HG03064 (cell line): ENCODE measurements around the gene MED31.
"Not testable (repeated sequence)": the region's sequence is repeated elsewhere in the genome, so short reads cannot be mapped to it uniquely, and the experiment has no call there.

Experiments
- ATAC-seq: cut with Tn5 transposase; IDR thresholded peaks from one replicate; pipeline ENCODE4 v1.9.1; 2021; ENCODE audit warnings: low read depth; ENCODE audit not compliant: unreplicated experiment

The MED31 gene

GRCh38 chr17:6656797-6657632, 5.6 kb upstream of the MED31 start:
- ATAC-seq, result not testable (repeated sequence)

- not testable (repeated sequence) for ATAC-seq
These were observed 4.4 kb upstream of the MED31 start for GRCh38 chr17:6655732-6656361.

GRCh38 chr17:6654841-6655731, 3.7 kb upstream of the MED31 start:
- no peak for ATAC-seq

GRCh38 chr17:6651919-6652452, 581 bp upstream of the MED31 start:
- no peak for ATAC-seq

- ATAC-seq, result no peak
These were observed 3.2 kb downstream of the MED31 start for GRCh38 chr17:6648181-6648580.

DNA sequence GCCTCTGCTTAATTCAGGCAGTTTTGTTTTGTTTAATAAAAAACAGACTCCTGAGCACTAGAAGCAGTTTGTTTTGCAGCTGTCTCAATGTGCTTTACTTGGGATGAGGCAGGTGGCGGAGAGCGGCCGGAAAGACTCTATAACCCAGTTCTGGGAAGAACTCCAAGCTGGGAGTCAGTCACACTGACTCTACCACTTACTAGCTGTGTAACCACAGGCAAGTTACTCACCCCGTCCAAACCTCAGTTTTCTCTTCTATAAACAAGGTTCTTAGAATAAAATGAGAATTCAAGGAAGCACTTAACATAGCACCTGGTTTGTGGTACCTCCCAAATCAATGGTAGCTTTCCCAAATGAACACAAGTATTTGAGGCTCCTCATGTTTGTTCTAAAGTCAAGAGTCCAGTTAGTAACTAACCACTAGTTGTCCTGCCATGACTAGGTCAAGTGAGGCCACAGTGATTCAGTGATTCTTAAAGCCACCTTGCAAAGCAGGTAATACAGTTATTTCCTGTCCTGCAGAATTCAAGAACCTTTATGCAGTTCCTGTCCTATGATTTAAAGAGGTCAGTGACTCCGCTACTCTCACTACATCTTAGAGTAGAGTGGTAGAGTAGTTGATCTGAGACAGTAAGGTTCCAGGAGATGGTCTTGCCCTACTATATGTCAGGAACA, 7.8 kb downstream of the MED31 start:
- ATAC-seq, result no peak

- ATAC-seq, result no peak
These were observed 8.8 kb downstream of the MED31 start for GRCh38 chr17:6642592-6642991.

GRCh38 chr17:6641247-6641863, 10.1 kb downstream of the MED31 start:
- ATAC-seq, result peak; percentile 16

- peak; percentile 84 for ATAC-seq
These were observed 10.7 kb downstream of the MED31 start, which contains the start of the genes KIAA0753 and TXNDC17 for GRCh38 chr17:6640536-6641246. Gene KIAA0753 (minus strand): TSS chr17:6640711. CDS start chr17:6635103, 5,608 bp downstream. Gene TXNDC17 (plus strand): TSS chr17:6641060. CDS start chr17:6641083, 23 bp downstream.

- no peak for ATAC-seq
These were observed 11.5 kb downstream of the MED31 start for GRCh38 chr17:6639586-6640535.

DNA sequence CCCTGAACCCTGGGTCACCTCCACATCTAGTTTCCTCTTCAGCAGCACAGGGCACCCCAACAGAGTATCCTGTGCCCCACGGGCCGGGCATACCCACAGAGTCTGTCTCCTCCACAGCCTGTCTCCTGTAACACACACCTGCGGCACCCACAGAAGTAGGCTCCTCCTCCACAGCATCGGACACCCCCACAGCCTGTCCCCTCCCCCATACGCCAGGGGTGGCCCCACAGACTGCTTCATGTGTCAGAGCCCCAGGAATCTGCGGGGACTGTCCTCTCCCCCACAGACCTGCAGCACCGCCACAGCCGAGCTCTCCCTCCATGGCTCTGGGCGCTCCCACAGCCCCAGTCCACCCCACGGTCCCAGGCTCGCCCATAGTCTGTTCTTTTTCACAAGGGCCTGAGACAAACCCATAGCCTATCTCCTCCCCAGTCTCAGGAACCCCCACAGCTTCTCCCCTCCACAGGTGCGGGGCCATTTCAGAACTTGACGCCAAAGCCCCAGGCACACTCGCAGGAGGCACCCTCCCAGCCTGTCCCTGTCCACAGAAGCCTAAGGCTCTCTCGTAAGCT, 12.3 kb downstream of the MED31 start:
- no peak for ATAC-seq

DNA sequence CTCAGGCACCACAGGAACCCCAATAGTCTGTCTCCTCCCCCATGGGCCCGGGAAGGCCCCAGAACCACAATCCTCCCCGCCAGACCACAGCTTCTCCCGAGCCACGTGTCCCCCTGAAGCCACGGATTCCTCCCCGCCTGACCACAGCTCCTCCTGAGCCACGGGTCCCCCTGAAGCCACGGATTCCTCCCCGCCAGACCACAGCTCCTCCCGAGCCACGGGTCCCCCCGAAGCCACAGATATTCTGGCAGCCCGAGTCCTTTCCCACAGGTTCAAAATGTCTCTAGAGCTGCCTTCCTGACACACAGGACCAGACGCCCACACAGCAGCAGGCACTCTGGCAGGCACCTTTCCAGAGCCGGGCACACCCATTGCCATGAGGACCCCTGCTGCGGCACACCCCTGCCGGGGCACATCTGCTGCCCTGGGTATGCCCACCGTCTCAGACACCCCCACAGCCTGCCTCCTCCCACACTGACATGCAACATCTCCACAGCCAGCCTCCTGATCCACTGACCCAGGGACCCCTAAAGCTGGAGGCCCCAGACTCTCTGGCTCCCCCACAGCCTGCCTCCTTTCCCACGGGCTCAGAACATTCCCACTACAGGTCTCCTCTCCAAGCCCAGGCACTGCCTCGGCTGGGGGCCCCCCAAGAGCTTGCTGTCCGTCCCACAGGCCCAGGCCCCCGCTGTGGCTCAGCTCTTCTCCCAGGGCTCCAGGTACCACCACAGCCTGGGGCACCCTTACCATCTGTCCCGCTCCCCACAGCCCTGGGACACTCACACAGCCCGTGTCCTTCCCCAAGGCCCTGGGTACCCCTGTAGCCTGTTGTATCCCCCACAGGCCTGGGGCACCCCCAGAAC, 13.1 kb downstream of the MED31 start:
- no peak for ATAC-seq

DNA sequence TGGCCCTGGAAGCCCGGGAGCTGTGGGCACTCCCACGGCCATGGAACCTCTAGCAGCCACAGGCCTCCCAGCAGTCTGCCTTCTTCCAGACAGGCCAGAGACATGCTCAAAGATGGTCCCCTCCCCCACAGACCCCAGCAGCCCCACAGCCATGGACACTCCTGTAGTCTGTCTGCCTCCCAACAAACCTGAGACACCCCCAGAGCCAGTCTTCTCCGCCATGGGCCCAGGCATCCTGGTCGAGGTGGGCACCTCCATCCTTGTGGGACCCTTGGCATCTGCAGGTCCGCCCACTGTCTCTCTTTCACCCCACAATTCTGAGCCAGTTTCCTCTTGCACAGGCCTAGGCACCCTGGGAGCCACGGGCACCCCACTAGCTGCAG, 14.0 kb downstream of the MED31 start:
- no peak for ATAC-seq

- ATAC-seq, result no peak
These were observed 14.6 kb downstream of the MED31 start for GRCh38 chr17:6636616-6637457.

- ATAC-seq, result no peak
These were observed 15.3 kb downstream of the MED31 start for GRCh38 chr17:6636105-6636504.

DNA sequence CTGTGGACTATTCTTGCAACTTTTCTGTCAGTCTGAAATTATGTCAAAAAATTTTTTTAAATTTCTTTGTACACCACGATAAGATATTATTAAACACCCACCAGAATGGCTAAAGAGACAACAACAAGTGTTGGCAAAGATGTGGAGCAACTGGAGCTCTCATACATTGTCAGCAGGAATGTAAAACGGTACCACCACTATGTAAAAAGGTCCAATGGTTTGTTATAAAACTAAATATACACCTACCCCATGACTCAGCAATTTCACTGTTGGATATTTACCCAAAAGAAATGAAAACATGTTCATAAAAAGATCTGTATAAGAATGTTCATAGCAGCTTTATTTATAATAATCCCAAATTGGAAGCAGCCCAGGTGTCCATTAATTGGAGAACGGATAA, 18.1 kb downstream of the MED31 start:
- ATAC-seq, result no peak
